SK-N-SH (cell line): ENCODE data around the gene PBX1. TPM values are rescaled to one million over a fixed set of nuclear protein-coding genes. Genes with fewer than 3 reads are reported as not detected.

Source experiments
- CTCF ChIA-PET: fragments of 300-600, 350-600 bp; formaldehyde crosslinking; extraction: SDS; loops from one replicate; lab custom pipeline; 2021; lab: Yijun Ruan, JAX
- POLR2A ChIA-PET: fragments of 350-600 bp; sonication (Branson Sonifier 250); formaldehyde crosslinking; extraction: SDS; loops from one replicate; lab custom pipeline; 2020; ENCODE audit warnings: antibody characterized with exemption, inconsistent platforms; lab: Yijun Ruan, JAX
- DNase-seq: peaks from one replicate; pipeline ENCODE4 v3.0.0; 2012
- H2AFZ ChIP-seq: fragments of 200-600 bp; sonication (generic); 2 replicates; pipeline ENCODE4 v1.8.1; 2016; ENCODE audit warnings: antibody characterized with exemption, mild to moderate bottlenecking, low read depth
- H3F3A ChIP-seq: fragments of 200-600 bp; sonication (generic); replicated peaks from 2 replicates; pipeline ENCODE3; 2016; ENCODE audit warnings: antibody characterized with exemption, mild to moderate bottlenecking; ENCODE audit not compliant: insufficient read depth
- H3K27ac ChIP-seq, 2 experiments: fragments of 200-500 bp in 1 of 2; fragments of 200-600 bp in 1 of 2; sonication (Bioruptor generic) in 1 of 2; sonication (generic), shearing (Covaris generic) in 1 of 2; 2 replicates each; pipeline versions ENCODE4 v1.5.1 to v1.6.1; 2014 to 2016; ENCODE audit warnings: low read depth in 2 of 2, inconsistent platforms in 1 of 2, low read length in 1 of 2, mild to moderate bottlenecking in 1 of 2, mixed read lengths in 1 of 2
- H3K27me3 ChIP-seq: fragments of 200-600 bp; sonication (generic), shearing (Covaris generic); 2 replicates; pipeline ENCODE4 v1.6.1; 2016; ENCODE audit warnings: mixed run types; ENCODE audit not compliant: insufficient read depth
- H3K36me3 ChIP-seq, 2 experiments: fragments of 200-500 bp in 1 of 2; fragments of 200-600 bp in 1 of 2; sonication (Bioruptor generic) in 1 of 2; sonication (generic) in 1 of 2; replicated peaks in 1 of 2; 2 replicates each; pipeline versions ENCODE3 to v1.5.1; 2014 to 2016; ENCODE audit warnings: low read length in 1 of 2, mild to moderate bottlenecking in 1 of 2; ENCODE audit not compliant: insufficient read depth in 2 of 2, control insufficient read depth in 1 of 2
- H3K4me1 ChIP-seq, 2 experiments: fragments of 200-500 bp in 1 of 2; fragments of 200-600 bp in 1 of 2; sonication (Bioruptor generic) in 1 of 2; sonication (generic), shearing (Covaris generic) in 1 of 2; 2 replicates each; pipeline versions ENCODE4 v1.5.1 to v1.6.1; 2014 to 2016; ENCODE audit warnings: low read depth in 1 of 2, low read length in 1 of 2, mixed run types in 1 of 2; ENCODE audit not compliant: insufficient read depth in 2 of 2, control insufficient read depth in 1 of 2
- H3K4me2 ChIP-seq: fragments of 200-600 bp; sonication (generic), shearing (Covaris generic); 2 replicates; pipeline ENCODE4 v1.6.1; 2017; ENCODE audit warnings: mixed run types
- H3K4me3 ChIP-seq, 2 experiments: fragments of 200-500 bp in 1 of 2; fragments of 200-600 bp in 1 of 2; sonication (Bioruptor generic) in 1 of 2; sonication (generic), shearing (Covaris generic) in 1 of 2; 2 replicates each; pipeline versions ENCODE4 v1.5.1 to v1.8.1; 2014 to 2016; ENCODE audit warnings: low read depth in 2 of 2, inconsistent platforms in 1 of 2, low read length in 1 of 2, mild to moderate bottlenecking in 1 of 2, mixed read lengths in 1 of 2, moderate library complexity in 1 of 2
- H3K79me2 ChIP-seq: fragments of 200-600 bp; sonication (generic); 2 replicates; pipeline ENCODE4 v1.8.1; 2017; ENCODE audit warnings: mild to moderate bottlenecking; ENCODE audit not compliant: insufficient read depth
- H3K9ac ChIP-seq: fragments of 200-600 bp; sonication (generic); 2 replicates; pipeline ENCODE4 v1.6.1; 2017; ENCODE audit warnings: mixed run types
- H3K9me2 ChIP-seq: fragments of 200-600 bp; sonication (generic); 2 replicates; pipeline ENCODE4 v1.6.1; 2017; ENCODE audit warnings: mixed run types
- H3K9me3 ChIP-seq: fragments of 200-600 bp; sonication (generic); 2 replicates; pipeline ENCODE4 v1.6.1; 2017; ENCODE audit warnings: mixed run types, mild to moderate bottlenecking, moderate library complexity
- H4K20me1 ChIP-seq: fragments of 200-600 bp; sonication (generic); 2 replicates; pipeline ENCODE4 v1.6.1; 2017; ENCODE audit warnings: mild to moderate bottlenecking, mixed run types; ENCODE audit not compliant: insufficient read depth
- ELF1 ChIP-seq: IDR thresholded peaks from 2 replicates; pipeline ENCODE4 v1.4.0; 2012
- FOXJ3 ChIP-seq: sonication (generic); formaldehyde crosslinking; IDR thresholded peaks from 2 replicates; pipeline ENCODE4 v1.5.1; 2020; ENCODE audit warnings: mild to moderate bottlenecking, missing genetic modification reagents
- GATA2 ChIP-seq: sonication (generic); formaldehyde crosslinking; IDR thresholded peaks from 2 replicates; pipeline ENCODE4 v1.5.0; 2020; ENCODE audit warnings: mild to moderate bottlenecking, missing genetic modification reagents
- MXI1 ChIP-seq: IDR thresholded peaks from 2 replicates; pipeline ENCODE4 v1.6.1; 2012; ENCODE audit warnings: mild to moderate bottlenecking, low read depth, low read length, improper control_type of control experiment
- NFIC ChIP-seq: IDR thresholded peaks from 2 replicates; pipeline ENCODE4 v1.4.0; 2012; ENCODE audit warnings: borderline replicate concordance
- POLR2AphosphoS5 ChIP-seq: IDR thresholded peaks from 2 replicates; pipeline ENCODE4 v1.6.1; 2012; ENCODE audit warnings: low read depth, low read length
- RAD21 ChIP-seq: IDR thresholded peaks from 2 replicates; pipeline ENCODE4 v1.6.1; 2012; ENCODE audit warnings: mild to moderate bottlenecking, low read length
- RXRA ChIP-seq: IDR thresholded peaks from 2 replicates; pipeline ENCODE4 v1.4.0; 2012; ENCODE audit warnings: low read depth, mild to moderate bottlenecking, borderline replicate concordance
- TAF1 ChIP-seq: IDR thresholded peaks from 2 replicates; pipeline ENCODE4 v1.6.1; 2012; ENCODE audit warnings: low read depth, mild to moderate bottlenecking, low read length, moderate library complexity, borderline replicate concordance
- WGBS: methylation state at CpG from one replicate; pipeline ENCODE4 v1.1.6; 2017; ENCODE audit warnings: low lambda C conversion rate; 5-methylcytosine and 5-hydroxymethylcytosine counted together
- polyA plus RNA-seq, 3 experiments: library from polyadenylated mRNA; depleted of rRNA; stranded (reverse); fragments of >200 nt; gene quantifications; 2 replicates each; pipeline ENCODE4 v1.2.3, GENCODE V29; 2012
- TF ChIP-seq, protein P1 (sequence below): IDR thresholded peaks from 2 replicates; pipeline ENCODE4 v1.4.0; 2012; ENCODE audit warnings: low read depth, borderline replicate concordance

PBX1 gene
- polyA plus RNA-seq, 1 of the 3 experiments (the other 2 are of a cell fraction) = 27.0 TPM

DNA sequence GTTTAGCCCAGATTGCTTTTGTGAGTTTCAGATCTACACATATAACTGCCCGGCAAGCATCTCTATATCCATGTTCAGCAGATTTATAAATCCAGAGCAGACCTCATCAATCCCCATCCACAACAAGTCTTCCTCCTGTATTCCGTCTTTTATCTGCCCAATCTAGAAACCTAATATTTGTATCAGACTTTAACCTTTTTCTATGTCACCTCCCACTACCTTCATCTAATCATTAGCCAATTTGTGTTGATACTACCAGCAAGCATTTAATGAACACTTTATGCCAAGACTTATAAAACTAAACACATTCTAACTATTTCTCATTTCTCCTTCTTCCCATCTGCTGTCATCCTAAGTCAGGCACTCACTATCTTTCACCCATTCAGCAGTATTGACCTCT lies 135.5 kb downstream of the PBX1 start:
- TF ChIP-seq GATA2 (no peak), MXI1 (no peak), RAD21 (no peak), ELF1 (no peak), TAF1 (no peak), POLR2AphosphoS5 (no peak), NFIC (no peak), FOXJ3 (CRISPR knock-in tag) (no peak), RXRA (no peak)
- TF ChIP-seq, protein P1, sequence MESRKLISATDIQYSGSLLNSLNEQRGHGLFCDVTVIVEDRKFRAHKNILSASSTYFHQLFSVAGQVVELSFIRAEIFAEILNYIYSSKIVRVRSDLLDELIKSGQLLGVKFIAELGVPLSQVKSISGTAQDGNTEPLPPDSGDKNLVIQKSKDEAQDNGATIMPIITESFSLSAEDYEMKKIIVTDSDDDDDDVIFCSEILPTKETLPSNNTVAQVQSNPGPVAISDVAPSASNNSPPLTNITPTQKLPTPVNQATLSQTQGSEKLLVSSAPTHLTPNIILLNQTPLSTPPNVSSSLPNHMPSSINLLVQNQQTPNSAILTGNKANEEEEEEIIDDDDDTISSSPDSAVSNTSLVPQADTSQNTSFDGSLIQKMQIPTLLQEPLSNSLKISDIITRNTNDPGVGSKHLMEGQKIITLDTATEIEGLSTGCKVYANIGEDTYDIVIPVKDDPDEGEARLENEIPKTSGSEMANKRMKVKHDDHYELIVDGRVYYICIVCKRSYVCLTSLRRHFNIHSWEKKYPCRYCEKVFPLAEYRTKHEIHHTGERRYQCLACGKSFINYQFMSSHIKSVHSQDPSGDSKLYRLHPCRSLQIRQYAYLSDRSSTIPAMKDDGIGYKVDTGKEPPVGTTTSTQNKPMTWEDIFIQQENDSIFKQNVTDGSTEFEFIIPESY = no peak
- no peak for DNase-seq
- no peak overlapping the region for H3K27ac ChIP-seq
- H3K4me2 ChIP-seq = no peak overlapping the region
- 95% methylated on average over 2 of the region's 2 CpGs for WGBS
- H3K9me2 ChIP-seq = no peaks in the 10 kb centered on the region
- ChIA-PET CTCF (interaction anchor here (1.2 to 1.5 kb wide), 2 partner anchors 12 to 93 kb away, joined by 3 to 4 read pairs; no protein-coding TSS in a partner anchor), POLR2A (no interaction called here)
- H3K9me3 ChIP-seq = no peaks in the 10 kb centered on the region
- H3K27me3 ChIP-seq = no peaks in the 10 kb centered on the region
- no peaks in the 10 kb centered on the region for H3K79me2 ChIP-seq
- H3K4me1 ChIP-seq = peaks cover 6% of the 10 kb centered on the region in 2 experiments; a peak in 2 of 4 replicates
- no peak overlapping the region for H3K9ac ChIP-seq
- no peak overlapping the region for H2AFZ ChIP-seq
- H3F3A ChIP-seq = no peaks in the 10 kb centered on the region
- H3K36me3 ChIP-seq = peaks cover 0 to 2% of the 10 kb centered on the region in 2 experiments
- no peak overlapping the region for H3K4me3 ChIP-seq
- H4K20me1 ChIP-seq = no peaks in the 10 kb centered on the region

DNA sequence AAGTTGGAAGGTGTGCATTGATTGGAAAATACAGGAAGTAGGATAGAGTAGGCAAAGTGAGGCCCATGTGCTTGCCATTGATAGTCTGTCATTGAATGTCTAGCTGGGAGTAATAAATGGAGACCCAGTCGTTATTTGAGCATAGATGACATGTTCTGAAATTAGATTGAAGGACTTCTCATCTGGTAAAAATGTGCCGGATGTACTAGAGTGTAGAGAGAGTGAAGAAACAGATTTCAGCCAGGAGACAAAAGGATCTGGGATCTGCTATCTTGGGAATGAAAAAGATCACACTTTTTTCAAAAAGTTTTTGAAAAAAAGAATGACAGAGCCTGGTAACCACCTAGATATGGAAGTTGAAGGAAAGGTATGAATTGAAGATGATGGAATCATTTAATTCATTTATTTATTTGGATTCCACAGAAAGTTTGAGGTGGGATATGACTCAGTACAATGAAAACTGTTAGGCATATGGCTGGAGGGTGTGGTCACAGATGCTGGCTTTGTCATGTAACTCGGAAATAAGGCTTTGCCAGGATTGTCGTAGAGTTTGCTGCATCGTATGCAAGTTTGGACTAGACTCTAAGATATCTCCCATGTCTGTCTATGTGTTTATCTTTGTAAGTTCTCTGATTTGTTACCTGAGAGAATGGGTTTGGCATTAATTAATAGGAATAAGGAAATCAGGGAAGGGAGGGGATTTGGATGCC lies 137.1 kb downstream of the PBX1 start:
- Histone ChIP-seq H3K4me2 (no peak overlapping the region), H3K9me2 (no peaks in the 10 kb centered on the region), H3K36me3 (peaks cover 0 to 2% of the 10 kb centered on the region in 2 experiments), H3K79me2 (no peaks in the 10 kb centered on the region), H4K20me1 (no peaks in the 10 kb centered on the region), H3K9ac (no peak overlapping the region), H3K27ac (no peak overlapping the region), H3F3A (no peaks in the 10 kb centered on the region), H3K4me1 (peaks cover 0 to under 1% of the 10 kb centered on the region in 2 experiments; a peak in 2 of 4 replicates), H3K4me3 (no peak overlapping the region), H3K9me3 (no peaks in the 10 kb centered on the region), H3K27me3 (no peaks in the 10 kb centered on the region), H2AFZ (no peak overlapping the region)
- DNase-seq = no peak
- TF ChIP-seq, protein P1 = no peak
- ChIA-PET POLR2A (no interaction called here), CTCF (interaction anchor here (1.2 kb wide), 1 partner anchor 23 kb away, joined by 3 read pairs; no protein-coding TSS in a partner anchor)
- 87% methylated on average over 5 of the region's 5 CpGs for WGBS
